Cortex of kidney (tissue), 1 donor: Measurements from ENCODE around the gene CAND1.

Source experiments
- DNase-seq: peaks from one replicate; lab custom pipeline; 2025; lab: John Stamatoyannopoulos, UW

CAND1 gene

DNA sequence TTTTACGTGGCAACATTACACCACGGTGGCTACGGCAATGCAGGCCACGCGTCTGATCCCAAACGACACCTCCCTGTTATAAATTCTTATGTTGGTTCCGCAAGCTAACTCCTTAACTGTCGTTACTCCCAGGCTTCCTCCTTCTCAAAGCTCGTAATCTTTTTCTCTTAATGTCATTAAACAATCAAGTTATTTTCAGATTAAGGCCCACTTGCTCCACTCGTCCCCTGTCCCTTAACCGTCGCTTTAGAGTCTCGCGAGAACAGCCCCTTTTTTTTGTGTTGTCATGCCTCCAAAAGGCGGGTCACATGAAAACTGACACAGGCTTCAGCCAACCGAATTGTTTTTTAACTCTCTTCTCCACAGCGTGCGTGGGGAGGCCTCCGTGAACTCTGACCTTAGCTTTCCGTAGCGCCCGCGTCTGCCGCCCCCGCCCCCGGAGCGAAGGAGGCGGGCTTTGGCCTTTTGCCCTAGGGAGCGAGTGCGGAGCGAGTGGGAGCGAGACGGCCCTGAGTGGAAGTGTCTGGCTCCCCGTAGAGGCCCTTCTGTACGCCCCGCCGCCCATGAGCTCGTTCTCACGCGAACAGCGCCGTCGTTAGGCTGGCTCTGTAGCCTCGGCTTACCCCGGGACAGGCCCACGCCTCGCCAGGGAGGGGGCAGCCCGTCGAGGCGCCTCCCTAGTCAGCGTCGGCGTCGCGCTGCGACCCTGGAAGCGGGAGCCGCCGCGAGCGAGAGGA is at the start of gene CAND1:
Gene CAND1 (plus strand): TSS at position 463 of the 737 bp plus-strand sequence. CDS start 360 bp downstream, outside the sequence.
- DNase-seq: peak; percentile 58

GRCh38 chr12:67220065-67220464 is 49.1 kb upstream of the CAND1 start:
- no peak for DNase-seq

DNA sequence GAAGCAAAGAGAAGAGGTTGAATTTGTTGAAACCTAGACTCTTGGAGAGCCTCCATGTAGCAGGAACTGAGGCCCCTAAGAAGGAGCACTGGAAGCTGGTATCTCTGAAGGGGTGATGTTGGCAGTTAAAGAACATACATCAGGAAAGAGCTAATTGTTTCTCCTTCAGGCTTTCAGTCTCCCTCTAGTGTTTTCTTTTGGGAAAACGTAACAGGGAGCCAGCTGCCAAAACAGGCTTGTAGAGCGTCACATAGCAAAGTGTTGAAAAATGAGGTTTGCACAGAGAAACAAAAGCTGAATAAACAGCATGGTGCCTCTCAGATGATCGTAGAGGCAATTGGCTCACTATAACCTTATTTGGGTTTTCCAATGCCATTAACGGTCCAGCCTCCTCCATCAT is 46.9 kb upstream of the CAND1 start:
- DNase-seq: no peak

- no peak for DNase-seq
These were observed 45.9 kb upstream of the CAND1 start for GRCh38 chr12:67223225-67223624.

DNA sequence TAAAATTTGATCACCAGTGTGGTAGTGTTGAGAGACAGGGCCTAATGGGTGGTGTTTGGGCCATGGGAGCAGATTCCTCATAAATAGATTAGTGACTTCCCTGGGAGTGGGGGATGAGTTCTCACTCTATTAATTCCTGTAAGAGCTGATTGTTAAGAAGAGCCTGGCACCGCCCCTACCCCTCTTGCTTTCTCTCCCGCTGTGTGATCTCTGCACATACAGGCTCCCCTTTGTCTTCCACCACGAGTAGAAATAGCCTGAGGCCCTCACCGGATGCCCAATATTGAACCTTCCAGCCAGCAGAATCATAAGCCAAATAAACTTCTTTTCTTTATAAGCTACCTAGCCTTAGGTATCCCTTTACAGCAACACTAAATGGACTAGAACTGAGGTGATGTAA is 31.9 kb upstream of the CAND1 start:
- DNase-seq: no peak

DNA sequence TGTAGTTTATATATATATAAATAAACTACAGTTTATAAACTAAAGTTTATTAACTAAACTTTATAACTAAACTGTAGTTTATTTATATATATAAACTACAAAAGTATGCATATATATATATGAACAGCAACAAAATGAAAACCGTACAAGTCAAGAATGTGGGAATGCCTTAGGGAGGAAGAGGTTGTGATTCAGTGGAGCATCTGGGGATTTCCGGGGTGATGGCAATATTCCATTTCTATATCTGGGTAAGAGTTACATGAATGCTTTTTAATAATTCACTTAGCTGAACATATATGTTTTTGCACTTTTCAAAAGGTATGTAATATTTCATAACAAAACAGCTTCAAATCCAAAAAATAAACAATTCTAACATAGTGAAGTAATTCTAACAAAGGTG is 30.1 kb upstream of the CAND1 start:
- DNase-seq: no peak

DNA sequence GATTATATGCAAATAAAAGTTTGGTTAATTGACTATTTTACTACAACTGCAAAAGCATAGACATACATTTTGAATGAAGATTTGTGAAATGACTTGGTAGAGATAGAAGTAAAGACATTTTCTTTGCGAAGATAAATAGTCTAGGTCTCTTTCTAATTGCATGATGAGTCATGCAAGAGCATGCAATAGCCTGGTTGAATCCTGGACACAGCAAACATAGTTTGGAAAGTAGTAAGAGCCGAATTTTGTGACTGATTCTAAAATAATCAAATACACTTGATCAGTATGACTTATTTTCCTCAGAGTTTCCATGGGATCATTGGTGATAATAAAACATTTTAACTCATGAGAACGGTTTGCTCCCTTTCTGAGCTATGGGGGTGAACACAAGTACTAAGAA is 27.7 kb upstream of the CAND1 start:
- DNase-seq: no peak

DNA sequence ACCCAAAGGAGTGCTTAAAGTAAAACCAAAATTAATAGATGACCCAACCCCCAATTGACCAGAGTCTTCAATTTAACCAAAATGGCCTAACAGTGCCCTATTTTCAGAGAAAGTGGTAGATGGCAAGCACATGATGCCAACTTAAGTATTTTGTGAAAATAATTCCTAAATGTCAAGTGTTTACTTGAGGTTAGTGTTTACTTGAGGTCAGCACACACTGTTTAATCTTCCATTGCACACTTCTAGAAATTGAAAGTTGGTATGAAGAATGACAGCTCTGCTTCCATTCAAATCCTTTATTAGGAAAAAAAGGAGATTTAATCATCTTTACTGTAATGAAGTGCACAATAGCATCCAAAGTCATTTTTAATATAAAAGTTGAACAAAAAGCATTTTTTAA is 25.9 kb upstream of the CAND1 start:
- DNase-seq: no peak

- DNase-seq: no peak
These were observed 23.6 kb upstream of the CAND1 start for GRCh38 chr12:67245571-67245970.

GRCh38 chr12:67251012-67251411 is 18.1 kb upstream of the CAND1 start:
- DNase-seq: no peak

GRCh38 chr12:67254372-67255026 is 14.7 kb upstream of the CAND1 start:
- no peak for DNase-seq

DNA sequence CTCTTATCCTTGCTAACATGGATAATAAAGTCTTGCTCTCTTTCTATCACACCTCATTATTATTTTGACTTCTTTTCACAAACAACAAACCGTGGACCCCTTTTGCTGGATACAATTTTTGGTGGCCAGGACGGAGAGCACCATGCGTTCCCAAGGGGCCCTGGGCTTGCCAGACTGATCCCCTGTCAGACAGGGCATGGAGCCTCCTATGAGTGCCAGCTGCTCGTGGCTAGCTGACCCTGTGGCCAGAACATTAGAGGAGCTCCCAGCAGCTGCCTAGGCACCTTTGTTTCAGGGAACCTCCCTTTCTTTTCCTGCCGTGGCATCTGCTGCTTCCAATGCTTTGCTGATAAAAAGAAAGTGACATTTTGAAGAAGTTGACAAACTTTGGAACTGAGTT is 12.5 kb upstream of the CAND1 start:
- DNase-seq: no peak

DNA sequence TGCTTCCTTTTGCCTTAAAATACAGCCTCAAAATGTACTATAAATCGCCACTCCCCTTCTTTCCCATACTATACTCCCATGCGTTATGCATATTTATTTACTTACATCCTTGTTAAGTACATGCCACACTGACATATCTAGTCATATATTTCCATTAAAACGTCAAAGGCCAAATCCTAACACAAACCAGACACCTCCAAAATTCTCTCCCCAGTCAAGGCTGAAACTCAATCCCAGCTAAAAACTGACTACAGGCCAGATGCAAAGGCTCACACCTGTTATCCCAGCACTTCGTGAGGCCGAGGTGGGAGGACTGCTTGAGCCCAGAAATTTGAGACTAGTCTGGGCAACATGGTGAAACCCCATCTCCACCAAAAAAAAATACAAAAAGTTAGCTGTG is 5.7 kb upstream of the CAND1 start:
- DNase-seq: no peak

GRCh38 chr12:67268335-67268895 is 743 bp upstream of the CAND1 start:
- DNase-seq: no peak

DNA sequence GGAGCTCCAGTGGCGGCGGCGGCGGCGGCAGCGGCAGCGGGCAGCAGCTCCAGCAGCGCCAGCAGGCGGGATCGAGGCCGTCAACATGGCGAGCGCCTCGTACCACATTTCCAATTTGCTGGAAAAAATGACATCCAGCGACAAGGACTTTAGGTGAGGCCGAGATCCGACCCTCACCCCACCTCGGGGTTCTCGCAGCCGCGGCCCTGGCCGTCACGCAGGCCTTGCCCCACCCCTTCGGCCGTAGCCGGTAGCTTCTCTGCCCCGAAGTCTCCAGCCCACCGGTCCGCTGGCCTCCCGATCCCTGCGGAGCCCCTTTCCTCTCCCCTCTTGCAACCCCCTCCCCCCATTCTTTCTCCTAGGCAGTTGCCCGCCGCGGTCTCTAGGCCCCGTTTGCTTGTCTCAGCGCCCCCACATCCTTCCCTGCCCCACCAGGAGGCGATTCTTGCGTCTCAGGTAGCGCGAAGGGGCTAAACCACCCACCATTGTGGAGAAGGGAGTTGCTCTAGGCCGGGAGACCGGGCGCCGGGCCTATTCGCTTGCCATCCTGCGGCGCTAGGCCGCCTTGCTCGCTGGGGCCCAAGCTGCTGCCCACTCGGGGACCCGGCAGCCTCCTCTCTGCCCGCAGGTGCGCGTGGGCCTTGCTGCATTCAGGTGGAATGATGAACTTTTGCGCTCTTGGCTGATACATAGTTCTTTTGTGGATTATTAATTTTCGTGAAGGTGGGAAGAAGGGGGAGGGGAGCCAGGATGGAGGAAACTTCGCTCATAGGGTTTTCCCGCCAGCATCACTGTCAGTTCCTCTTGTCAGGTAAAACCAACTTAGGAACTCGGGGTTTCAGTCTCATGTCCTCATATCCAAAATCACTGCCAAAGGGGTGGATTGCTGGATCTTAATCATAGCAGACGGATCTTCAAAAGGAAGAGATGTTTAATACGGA is 745 bp downstream of the CAND1 start:
- DNase-seq: no peak

DNA sequence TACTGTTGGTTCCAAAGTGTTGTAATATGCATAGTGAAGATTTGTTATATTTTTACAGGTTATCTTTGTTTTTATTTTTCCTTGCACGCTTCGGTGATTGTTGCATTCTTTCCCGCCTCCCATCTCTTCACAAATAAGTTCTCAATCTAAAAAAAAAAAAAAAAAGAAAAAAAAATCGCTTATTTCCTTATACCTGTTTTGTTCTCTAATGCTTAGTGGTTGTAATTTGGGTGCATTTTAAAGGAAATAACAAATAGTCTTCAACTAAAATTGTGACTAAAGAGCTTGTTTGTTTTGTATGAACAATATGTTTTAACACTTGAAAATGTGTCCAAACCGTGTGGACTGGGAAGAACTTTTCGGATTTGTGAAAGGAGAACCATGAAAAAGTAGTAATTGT is 1.5 kb downstream of the CAND1 start:
- no peak for DNase-seq

- DNase-seq: no peak
These were observed 2.8 kb downstream of the CAND1 start for GRCh38 chr12:67271976-67272375.

- no peak for DNase-seq
These were observed 5.0 kb downstream of the CAND1 start for GRCh38 chr12:67274186-67274585.

DNA sequence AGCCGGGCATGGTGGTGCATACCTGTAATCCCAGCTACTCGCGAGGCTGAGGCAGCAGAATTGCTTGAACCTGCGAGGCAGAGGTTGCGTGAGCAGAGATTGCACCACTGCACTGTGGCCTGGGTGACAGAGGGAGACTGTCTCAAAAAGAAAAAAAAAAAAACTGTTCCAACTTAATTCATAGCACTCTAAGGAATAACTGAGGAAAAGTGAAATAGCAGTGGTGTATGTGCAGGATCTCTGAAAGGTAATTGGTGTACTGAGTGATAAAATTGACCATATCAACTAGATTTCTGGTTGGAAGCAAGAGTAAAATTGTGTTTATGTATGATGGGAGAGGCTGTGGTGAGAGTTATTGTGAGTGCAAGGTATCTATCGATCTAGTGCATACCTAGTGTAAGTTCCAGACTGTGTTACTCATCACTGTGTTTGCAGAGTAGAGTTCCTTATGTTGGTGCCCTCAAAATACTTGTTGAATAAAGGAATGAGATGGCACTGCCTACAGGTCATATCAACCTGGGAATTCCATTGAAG is 6.3 kb downstream of the CAND1 start:
- DNase-seq: no peak

GRCh38 chr12:67276421-67276820 is 7.3 kb downstream of the CAND1 start:
- no peak for DNase-seq

DNA sequence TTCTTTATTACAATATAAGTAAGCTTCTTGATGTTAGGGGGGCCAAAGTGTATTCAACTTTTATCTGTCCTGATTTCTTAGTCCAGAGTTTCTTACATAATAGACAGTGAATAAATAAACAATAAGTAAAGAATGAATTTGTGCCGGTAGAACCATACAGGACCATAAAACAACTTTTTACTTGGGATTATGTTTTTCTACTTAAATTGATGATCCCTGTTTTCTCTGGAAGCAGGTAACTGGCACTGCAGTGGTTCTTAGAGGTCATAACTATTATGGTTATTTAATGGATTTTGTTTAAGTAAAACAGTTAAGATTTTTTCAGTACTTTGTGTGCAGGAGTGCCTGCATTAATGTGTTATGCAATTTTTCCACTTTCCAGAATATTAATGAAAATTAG is 10.5 kb downstream of the CAND1 start:
- DNase-seq: no peak

GRCh38 chr12:67280088-67280487 is 10.9 kb downstream of the CAND1 start:
- no peak for DNase-seq
